Pons (tissue), 1 donor: ENCODE results near the gene CASZ1.

ENCODE experiments used
- DNase-seq: peaks from one replicate; pipeline ENCODE4 v3.0.0-alpha.2; 2016; ENCODE audit warnings: low spot score

The CASZ1 gene

DNA sequence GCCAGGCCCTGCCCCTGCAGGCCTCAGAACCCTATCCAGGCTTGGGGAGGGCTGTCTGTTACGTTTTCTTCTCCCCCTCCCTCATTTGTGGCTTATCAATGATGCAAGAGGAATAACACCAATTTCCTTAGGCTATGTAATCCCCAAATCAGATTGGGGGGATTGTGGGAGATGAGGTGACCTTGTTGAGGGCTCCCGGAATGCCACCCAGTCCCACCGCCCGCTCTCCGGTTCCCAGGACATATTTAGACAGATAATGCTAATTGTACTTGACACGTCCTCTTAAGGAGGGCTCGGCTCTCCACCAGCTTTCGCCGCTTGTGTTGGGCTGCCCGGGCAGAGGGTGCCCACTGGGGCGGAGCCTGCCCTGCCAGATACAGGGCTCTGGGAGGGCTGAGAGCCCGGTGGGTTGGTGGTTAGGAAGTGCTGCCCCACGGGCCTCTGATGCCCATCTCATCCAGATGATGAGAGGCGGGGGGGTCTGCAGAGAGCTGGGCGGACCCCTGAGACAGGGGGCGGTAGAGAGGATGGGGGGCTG is 90.0 kb downstream of the CASZ1 start:
- no peak for DNase-seq

DNA sequence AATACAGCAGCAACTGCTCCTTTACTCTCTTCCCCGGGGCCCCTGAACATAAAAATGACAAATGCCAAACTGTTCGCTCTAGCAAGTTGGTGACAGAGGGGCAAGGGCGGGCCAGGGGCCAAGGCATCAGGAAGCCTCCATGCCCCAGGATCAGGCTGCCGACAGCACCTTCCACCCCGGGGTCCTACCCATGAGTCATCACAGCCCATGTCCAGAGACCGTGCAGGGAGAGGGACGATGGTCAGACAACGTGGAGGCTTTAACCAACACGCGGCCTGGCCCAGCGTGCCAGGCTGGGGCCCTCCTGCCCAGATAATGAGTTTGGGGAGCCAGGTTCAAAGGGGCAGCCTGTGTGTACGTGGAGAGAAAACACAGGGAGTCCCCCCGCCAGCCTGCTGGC is 90.5 kb downstream of the CASZ1 start:
- no peak for DNase-seq

DNA sequence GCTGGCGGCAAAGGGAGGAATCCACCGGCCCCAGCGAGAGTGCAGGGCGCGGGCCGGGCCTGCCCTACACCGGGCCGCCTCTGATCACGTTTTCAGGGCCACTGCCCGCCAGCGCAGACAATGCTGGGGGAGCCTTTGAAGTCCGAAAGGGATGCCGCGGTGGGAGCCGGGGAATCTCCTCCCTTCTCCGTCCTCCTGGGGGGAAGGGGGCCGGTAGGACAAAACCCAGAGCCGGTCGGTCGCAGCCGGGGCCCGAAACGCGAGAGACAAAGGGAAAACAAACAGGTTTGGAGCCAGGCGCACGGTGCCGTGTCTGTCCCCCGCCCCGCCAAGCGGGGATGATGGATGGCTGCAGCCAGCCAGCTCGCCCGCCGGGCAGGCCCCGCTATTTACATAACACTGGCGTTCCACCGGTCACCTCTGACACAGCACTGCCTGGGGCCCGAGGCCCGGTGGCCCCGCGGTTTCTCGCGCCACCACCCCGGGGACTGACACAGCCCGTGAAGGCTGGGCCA is 92.0 kb downstream of the CASZ1 start:
- DNase-seq: no peak

DNA sequence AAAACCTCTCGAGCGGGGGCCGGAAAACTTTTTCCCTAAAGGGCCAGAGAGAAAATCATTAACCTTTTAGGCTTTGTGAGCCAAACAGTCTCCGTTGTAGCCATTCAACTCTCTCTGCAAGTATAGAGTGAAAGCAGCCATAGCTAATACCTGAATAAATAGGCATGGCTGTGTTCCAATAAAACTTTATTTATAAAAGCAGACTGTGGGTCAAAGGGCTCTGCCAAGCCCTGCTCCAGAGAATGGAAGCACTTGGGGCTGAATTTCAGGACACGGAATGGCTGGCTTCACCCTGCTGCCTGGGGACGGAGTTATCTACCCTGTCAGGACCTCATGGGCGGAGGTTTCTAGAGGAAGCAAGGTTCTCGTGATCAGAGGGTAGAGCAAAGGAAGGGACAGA is 92.7 kb downstream of the CASZ1 start:
- DNase-seq: no peak

DNA sequence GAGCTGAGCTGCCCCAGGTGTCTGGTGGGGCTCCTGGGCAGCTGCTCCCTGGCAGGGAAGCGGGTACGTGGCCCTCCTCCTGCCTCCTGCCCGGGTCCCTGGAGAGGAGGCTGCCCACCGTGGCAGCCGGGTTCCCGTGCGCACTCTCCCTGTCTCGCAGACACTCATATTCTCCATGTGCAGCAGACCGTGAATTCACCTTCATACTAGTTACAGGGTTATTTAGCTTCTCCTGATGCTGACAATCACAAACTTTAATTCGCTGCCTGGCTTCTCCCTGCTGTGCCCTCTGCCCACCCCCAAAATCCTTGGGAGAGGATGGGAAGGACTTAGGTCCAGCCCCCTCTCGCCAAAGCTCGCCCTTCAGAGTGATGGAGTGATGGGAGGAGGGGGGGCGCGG is 95.3 kb downstream of the CASZ1 start:
- no peak for DNase-seq

DNA sequence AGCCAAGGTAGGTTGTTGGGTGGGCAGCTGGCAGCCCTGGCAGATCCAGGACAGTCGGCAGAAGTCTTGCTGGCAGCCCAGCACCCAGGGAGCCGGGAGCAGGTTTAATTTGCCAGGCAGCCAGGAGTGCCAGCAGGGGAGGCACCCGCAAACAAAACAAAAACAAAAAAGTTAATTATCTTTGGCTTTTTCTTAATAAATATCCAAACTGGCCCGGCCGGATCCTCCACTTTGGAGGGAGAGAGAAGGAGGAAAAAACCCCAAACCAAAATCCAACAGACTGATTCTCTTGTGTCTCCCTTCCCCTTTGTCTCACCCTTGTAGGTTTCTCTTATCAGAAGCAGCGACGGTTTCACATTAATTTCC is 97.0 kb downstream of the CASZ1 start:
- DNase-seq: no peak

DNA sequence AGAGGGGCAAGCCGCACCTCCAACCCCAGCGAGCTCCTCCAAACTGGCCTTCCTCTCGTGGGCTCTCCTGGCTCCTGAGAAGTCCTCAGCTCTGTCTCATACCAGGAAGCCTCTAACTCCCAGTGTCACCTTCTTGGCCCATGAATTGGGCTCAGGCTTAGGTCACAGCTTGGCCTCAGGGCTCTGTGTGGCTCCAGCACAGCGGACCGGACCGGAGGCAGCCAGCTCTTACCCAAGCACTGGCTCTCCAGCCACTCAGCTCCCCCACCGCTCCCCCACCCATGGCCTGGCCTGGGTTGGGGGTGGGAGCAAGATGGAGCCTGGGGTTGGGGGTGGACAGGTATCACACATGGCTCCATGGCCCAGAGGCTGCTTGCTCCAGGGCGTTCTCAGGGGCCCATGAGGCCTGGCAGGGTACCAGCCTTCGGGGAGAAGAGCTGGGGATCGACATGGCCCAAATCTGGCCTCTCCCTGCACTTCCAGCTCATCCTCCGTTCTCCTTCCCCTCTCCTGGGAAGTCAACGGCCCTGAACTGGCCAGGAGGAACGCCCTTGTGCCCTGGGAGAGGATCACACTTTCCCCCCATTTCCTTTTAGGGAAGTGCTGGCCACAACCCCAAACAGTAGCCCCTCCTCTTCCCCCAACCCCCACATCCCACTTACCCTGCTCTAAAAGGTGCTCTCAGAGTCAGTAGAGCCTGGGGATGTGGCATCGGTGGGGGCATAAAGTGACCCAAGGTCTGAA is 97.5 kb downstream of the CASZ1 start:
- DNase-seq: no peak

DNA sequence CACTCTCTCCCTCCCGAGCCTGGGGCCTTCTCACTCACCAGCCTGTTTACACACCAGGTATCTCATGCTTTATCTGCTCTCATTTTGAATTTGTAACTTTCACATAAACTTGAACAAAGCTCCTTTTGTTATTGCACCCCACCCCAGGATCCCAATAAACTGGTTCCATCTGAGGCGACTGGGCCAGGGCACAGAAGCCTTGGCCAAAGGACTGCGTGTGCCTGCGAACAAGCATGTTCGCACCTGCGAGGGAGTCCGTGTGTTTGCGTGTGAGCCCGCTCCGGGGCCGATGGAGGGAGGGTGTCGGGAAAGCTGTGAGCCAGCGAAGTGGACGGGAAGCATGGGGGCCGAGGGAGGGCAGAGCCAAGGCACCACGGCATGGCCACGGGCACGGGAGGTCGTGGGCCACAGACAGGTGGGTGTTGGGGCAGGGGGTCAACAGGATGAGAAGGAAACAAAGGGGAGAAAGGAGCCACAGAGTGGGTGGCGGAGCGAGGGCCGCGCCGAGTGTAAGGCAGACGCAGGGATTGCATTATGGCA is 98.8 kb downstream of the CASZ1 start:
- DNase-seq: no peak

DNA sequence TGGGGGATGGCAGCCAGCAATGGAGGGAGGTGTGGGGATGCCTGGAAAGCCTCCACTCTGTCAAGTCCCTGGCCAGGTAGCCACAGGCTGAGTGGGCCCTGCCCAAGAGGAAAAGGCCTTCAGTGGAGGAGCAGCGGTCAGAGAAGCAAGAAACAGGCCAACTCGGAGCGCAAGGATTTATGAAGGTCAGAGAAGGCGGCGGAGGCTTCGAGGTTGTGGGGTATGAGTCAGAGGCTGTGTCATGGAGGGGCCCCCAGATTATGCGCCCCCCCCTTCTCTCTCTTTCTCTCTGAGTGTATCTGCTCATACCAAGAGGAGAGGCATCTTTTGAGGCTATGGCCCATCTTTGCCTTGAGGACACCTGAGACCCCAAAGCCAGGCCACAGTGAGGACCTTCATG is 99.5 kb downstream of the CASZ1 start:
- DNase-seq: no peak

DNA sequence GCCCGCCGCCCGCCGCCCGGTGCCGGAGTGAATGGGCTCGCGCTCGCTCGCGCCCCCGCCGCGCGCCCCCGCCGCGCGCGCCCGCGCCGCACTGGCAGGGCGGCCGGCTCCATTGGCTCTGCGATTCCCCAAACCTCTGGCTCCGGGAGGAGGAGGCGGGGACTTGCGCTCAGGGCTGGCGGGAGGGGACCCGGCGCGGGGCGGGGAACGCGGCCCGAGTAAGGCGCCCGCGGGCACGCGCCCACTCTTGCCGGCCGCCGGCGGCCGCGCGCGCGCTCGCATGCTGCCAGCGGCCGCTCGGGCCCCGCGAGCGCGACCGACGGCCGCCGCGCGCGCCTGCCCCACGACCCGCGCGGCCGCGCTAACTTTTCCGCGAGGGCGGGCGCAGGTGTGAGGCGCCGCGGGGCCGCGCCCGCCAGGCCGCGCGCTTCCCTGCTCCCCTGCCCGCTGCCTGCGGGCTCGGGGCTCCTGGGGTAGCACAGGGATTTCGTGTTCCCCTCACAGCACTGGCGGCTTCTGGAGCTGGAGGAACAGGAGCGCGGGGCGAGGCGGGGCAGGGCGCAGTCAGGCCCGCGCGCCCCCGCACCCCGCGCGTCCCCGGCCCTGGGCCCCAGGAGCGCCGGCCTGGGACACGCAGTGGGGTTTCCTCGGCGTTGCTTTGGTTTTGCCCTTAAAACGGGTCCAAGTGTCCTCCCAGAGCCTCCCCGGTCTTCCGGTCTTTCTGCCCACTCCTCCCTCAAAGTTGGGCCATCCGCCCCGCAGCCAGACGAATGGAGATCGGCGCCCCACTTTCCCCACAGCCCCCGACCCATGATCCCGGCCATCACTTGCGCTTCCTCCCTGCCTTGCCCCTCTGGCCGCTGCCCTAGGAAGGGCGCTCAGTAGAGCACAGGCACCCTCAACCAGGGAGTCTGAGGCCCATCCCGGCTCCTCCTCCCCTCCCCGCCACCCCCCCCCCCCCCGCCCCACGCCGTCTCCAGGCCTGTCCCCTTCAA is 101.5 kb downstream of the CASZ1 start:
- peak; percentile 65 for DNase-seq

DNA sequence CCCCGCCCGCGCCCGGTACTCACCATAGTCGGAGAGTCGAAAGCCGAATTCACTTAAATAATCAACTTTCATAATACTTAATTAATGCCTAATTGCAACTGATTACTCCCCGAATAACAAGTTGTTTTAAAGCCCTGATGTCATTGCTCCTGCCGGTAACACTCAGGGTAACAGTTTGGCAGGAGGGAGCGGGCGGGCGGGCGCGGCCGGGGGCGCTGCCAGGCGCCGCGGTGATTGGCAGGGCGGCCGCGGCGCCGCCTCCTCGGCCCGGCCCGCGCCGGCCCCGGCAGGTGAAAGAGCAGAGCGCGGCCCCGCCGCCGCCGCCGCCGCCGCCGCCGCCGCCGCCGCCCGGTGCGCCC is 102.2 kb downstream of the CASZ1 start:
- no peak for DNase-seq

DNA sequence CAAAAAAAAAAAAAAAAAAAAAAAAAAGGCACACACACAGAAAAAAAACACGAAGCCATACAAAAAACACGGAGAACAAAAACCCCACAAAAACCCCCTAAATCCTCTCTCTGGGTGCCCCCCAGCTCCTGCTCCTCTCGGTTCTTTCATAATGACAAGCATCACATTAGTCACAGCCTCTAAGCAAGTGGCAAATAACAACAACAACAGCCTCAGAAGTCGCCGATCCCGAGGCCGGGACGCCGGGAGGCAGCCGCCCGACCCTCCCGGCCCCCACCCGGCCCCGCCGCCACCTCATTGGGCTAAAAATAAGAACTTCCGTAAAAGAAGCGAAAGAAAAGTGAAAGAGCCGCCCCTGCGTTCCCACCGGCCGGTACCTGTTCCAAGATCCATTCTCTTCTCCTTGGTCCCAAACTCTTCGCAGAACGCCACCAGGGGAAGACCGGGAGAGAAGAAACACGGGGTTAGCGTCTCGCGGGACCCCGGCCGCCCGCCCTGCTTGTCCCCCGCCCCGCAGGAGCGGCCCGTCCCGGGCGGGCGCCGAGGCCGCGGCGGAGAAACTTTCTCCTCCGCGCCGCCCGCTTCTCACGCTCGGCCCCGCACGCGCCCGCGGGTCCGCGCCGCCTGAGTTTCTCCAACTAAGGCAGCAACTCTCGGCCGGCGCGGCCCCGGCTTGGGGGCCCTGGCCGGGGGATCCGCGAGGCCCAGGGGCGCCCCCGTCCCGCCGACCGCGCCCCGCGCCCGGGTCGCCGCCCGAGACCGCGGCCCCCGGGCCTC is 102.8 kb downstream of the CASZ1 start:
- no peak for DNase-seq

DNA sequence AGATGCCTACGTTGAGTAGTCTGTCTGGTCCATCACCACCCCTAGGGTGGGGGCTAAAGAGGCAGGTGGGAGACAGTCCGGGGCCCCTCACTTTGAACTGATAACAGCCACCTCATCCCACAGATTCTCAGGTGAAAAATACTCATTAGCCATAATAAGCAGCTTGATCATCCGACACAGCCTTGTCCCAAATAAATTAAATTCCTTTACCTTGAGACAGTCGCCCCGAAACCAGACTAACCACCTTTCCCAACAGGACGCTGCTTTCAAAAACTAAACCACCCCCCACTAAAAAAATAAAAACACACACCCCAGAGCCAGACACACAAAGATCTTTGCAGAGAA is 103.3 kb downstream of the CASZ1 start:
- no peak for DNase-seq

DNA sequence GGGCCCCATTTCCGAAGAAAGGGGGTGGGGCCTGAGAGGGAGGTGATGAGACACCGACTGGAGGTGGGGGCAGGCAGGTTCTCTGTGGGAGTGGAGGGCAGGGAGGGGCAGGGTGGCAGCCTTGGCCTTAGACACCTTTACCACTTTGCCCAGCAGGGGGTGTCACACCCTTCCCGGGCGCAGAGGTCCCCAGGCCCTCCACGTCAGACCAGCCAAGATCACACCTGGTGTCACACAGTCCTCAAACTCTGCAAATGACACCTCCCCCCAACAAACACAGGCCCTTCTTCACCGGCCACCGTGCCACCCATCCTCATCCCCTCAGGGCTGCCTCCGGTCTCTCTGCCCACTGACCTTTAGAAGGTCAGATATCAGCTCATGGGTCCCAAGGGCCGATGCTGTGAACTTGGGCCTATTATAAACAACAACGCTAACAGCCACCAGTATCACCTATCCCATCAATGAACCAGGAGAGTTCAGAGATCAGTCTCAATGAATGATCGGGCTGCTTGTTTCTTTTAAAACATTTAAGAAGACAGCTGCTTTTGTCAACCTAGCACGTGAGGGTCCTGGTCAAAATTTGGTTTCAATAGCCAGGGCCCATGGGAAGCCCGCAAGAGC is 103.9 kb downstream of the CASZ1 start:
- DNase-seq: no peak

DNA sequence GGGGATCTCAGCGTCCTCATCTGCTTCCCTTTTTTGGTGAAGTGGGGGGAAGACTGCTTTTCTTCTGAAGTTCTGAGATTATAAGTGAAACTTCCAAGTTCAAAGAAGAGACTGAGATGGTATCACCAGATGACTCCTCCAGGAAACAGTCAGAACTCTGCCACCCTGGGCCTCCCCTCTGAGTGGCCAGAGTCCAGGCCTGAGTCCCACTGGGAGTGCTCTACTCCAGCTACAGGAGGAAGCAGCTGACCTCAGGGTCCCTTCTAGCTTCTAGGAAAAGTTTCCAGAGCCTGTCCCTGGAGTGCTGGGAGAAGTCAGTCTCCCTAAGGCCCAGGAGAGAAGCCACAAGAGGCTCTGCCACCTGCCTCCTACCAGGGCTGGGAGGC is 104.7 kb downstream of the CASZ1 start:
- DNase-seq: no peak

DNA sequence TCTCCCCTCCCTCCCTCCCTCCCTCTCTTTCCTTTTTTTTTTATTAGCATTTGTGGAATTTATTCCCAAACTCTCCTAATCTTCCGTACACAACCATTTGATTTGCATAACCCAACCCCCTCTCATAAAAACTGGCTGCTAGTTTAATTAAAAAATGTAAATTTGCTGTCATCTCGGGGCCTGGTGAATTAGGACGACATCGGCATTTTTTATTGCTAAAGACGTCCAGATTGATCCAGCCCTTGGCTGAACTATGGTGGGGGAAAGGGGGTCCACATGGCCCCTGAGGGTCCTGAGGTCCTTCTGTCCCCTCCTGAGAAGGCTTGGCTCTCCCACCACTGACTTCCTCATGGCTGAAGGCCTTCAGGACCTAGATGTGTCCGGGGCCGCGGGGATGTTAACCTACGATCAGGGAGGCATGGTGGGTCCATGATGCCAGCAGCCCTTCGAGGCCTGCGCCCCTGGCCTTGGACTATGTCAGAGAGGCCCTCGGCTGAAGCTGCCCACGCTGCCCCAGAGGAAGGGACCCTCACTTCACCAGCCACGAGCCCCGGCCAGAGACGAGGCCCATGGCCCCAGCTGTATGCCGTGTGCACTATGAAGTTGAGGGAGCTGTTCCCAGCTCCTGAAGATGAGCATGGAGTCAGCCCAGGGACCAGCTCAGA is 105.2 kb downstream of the CASZ1 start:
- no peak for DNase-seq

DNA sequence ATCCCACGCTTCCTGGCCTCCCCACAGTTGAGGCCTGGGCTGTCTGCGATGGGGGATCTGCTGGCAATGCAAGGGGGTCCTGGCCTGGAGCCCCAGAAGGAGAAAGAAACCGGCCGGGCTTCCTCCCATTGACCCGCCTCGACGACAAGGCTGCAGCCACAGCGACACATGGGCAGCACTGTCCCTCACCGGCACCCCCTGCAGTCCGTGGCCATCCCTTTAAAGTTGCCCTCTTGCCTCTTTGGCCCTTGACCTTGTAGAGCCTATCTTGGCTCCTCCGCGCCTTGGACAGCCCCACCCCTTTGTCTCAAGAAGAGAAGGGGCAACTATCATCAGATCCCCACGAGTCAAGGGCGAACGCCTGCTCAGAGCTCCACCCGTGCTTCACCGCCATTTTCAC is 106.0 kb downstream of the CASZ1 start:
- no peak for DNase-seq

DNA sequence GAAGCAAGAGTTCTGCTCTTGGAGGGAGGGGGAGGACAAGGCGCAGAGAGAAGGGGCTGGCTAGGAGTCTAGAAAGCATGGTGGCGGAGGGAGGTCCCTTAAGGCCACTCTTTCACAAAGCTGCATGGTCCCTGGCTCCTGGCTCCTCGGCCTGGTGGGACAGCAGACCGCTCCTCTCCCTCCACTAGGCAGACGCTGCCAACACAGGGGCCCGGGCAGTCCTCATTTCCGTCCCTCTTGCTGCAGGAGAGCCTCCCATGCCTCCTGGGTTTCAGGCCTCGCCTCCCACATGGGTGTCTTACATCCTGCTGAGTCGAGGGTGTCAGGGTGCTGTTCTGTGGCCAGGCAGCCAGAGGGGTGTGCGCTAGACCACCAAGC is 108.0 kb downstream of the CASZ1 start:
- DNase-seq: no peak

DNA sequence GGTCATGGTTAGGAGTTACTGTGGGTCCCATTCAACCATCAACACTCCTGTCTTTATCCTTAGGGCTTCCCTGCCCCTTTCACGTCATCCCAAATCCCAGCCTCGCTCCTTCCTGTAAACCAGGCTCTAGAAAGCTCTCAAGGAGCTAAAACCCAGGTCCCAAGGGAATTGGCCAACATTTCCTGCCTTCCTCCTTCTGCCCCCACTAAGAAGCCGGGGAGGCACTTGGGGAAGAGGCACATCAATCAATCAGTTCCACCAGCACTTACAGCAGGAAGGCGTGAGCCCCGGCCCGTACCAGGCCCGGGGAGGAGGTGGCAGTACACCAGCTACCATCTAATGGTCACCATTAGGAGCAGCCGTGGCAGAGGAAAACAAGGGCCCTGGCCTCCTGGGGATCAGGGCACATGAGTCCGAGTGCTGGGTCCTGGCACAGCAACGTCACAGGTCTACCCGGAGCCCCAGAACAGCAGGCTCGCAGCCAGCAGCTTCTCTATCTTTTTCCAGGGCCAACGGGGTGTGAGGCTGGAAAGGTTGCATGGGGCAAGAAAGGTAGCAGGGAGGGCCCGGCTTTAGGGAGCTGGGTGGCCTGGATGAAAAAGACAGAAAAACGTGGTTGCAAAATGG is 108.6 kb downstream of the CASZ1 start:
- no peak for DNase-seq

DNA sequence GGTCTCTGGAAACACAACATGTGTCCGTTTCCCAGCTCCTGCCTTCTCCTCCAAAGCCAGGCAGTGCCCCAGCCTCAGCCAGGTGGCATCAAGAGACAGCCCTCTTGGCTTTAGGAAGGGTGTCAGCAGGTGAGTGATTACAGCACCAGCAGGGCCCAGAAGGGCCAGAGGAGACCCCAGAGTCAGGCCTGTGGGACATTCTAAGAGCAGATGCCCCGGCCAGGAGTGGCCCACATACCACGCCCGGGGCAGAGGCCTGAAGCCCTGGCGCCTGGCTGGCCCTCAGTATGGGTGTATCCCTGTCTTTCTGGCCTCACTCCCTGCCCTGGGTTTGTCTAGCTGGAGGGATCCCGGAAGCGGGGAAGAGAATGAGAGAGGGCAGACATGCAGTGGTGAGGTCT is 109.2 kb downstream of the CASZ1 start:
- DNase-seq: no peak
